Measurements from ENCODE around the gene AGO4.
A peak's percentile ranks its signal among the peaks of the same experiment; 100 is the strongest.

Gene AGO4

GRCh38 chr1:35836734-35837133 lies 28.9 kb downstream of the AGO4 start:
- H3K36me3 ChIP-seq (replicated peaks): peaks cover 6% of the 10 kb centered on the region
- H3K4me1 ChIP-seq: peaks cover 5% of the 10 kb centered on the region; the same call in 1 of the 2 replicates
- DNase-seq (ENCODE audit: low spot score in 2 of 2): no peak
- in situ Hi-C loops (cut with MboI; ENCODE audit: low sequenced_read_pairs): no loop called here
- H3K9me3 ChIP-seq: no peaks in the 10 kb centered on the region
- no peaks in the 10 kb centered on the region for H3K27me3 ChIP-seq (ENCODE audit: low read depth)
- no peak overlapping the region for H3K4me3 ChIP-seq

DNA sequence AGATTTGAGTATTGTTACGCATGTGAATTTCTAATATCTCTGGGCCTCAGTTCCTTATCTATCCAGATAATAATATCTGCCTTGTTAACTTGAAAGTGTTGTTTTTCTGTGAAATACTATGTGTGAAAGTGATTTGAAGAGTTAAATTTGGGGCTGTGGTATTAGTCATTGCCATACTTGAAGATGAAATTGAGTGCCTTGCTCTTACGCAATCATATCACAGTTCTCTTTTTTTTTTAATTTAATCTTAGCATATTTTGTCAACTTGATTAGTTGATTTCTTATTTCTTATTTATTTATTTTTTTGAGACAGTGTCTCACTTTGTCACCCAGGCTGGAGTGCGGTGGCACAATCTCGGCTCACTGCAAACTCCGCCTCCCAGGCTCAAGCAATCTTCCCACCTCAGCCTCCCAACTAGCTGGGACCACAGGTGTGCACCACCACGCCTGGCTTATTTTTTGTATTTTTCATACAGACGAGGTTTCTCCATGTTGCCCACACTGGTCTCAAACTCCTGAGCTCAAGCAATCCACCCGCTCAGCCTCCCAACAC lies 31.0 kb downstream of the AGO4 start:
- no peaks in the 10 kb centered on the region for H3K27me3 ChIP-seq (ENCODE audit: low read depth)
- DNase-seq (ENCODE audit: low spot score in 2 of 2): no peak
- in situ Hi-C loops (cut with MboI; ENCODE audit: low sequenced_read_pairs): no loop called here
- peaks cover 5% of the 10 kb centered on the region; the same call in 1 of the 2 replicates for H3K4me1 ChIP-seq
- no peak overlapping the region for H3K4me3 ChIP-seq
- peaks cover 6% of the 10 kb centered on the region for H3K36me3 ChIP-seq (replicated peaks)
- no peaks in the 10 kb centered on the region for H3K9me3 ChIP-seq

DNA sequence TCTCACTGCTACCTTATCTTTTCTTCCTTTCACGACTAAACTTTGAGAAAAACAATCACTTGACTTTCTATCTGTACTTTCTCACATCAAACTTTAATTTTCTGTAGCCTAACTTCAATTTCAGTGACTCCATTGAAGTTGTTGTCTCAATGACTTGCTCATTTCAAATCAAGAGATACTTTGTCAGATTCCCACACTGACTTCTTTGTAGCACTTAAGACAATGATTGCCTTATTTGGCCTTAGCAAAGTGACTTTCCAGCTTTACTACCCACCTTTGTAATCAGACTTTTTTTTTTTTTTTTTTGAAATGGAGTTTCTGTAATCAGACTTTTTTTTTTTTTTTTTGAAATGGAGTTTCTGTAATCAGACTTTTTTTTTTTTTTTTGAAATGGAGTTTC lies 37.0 kb downstream of the AGO4 start:
- no peak for DNase-seq (ENCODE audit: low spot score in 2 of 2)
- H3K36me3 ChIP-seq (replicated peaks): peaks cover 1% of the 10 kb centered on the region
- H3K4me1 ChIP-seq: no peaks in the 10 kb centered on the region
- H3K4me3 ChIP-seq: no peak overlapping the region
- no peaks in the 10 kb centered on the region for H3K27me3 ChIP-seq (ENCODE audit: low read depth)
- no peaks in the 10 kb centered on the region for H3K9me3 ChIP-seq
- in situ Hi-C loops (cut with MboI; ENCODE audit: low sequenced_read_pairs): no loop called here

DNA sequence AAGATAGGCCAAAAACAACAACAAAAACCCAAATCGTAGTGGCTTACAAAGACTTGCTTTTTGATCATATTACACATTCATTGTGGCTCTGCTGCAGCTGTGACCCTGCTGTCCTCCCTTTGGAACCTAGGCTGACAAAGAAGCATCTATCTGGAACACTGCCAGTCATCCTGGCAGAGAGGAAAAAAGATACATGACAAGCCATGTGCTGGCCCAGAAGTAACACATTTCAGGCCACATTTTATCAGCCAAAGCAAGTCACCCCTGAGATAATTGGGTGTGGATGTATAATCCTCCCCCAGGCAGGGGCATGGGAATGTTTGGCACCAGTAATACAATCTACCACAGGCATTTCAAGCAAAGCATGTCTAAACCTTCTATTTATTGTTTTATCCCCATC lies 38.0 kb downstream of the AGO4 start:
- Histone ChIP-seq H3K4me3 (no peak overlapping the region), H3K9me3 (no peaks in the 10 kb centered on the region), H3K4me1 (no peaks in the 10 kb centered on the region), H3K36me3 (replicated peaks) (peaks cover 6% of the 10 kb centered on the region), H3K27me3 (ENCODE audit: low read depth) (no peaks in the 10 kb centered on the region)
- DNase-seq (ENCODE audit: low spot score in 2 of 2): no peak
- in situ Hi-C loops (cut with MboI; ENCODE audit: low sequenced_read_pairs): no loop called here

GRCh38 chr1:35847935-35848565 lies 40.2 kb downstream of the AGO4 start:
- in situ Hi-C loops (cut with MboI; ENCODE audit: low sequenced_read_pairs): no loop called here
- H3K36me3 ChIP-seq (replicated peaks): peaks cover 9% of the 10 kb centered on the region
- no peaks in the 10 kb centered on the region for H3K4me1 ChIP-seq
- no peaks in the 10 kb centered on the region for H3K27me3 ChIP-seq (ENCODE audit: low read depth)
- H3K4me3 ChIP-seq: no peak overlapping the region
- H3K9me3 ChIP-seq: no peaks in the 10 kb centered on the region
- no peak for DNase-seq (ENCODE audit: low spot score in 2 of 2)

DNA sequence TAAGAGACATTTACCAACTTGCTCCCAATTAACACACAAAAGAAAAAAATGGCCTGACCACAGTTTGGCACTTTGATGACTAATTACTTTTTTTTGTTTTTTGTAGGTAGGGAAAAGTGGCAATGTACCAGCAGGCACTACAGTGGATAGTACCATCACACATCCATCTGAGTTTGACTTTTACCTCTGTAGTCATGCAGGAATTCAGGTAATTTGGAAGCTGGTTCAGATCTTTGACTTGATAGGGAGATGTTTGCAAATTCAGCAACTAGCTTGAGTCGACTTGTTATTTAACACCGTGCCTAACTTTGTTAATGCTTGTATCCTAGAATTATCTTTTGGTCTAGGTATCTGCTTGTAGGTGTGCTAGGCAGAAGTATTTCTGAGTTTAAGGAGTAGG lies 42.2 kb downstream of the AGO4 start:
- no peak overlapping the region for H3K4me3 ChIP-seq
- H3K4me1 ChIP-seq: no peaks in the 10 kb centered on the region
- H3K27me3 ChIP-seq (ENCODE audit: low read depth): no peaks in the 10 kb centered on the region
- no peak for DNase-seq (ENCODE audit: low spot score in 2 of 2)
- H3K36me3 ChIP-seq (replicated peaks): peaks cover 9% of the 10 kb centered on the region
- no peaks in the 10 kb centered on the region for H3K9me3 ChIP-seq
- in situ Hi-C loops (cut with MboI; ENCODE audit: low sequenced_read_pairs): no loop called here

DNA sequence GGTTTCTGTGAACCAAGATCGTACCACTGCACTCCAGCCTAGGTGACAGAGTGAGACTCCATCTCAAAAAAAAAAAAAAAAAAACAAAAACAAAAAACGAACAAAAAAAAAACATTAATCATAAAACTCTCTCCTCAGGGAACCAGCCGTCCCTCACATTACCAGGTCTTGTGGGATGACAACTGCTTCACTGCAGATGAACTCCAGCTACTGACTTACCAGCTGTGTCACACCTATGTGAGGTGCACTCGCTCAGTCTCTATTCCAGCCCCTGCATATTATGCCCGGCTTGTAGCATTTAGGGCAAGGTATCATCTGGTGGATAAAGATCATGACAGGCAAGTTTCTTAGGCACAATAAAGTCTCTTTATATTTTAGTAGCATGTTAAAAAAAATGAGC lies 42.9 kb downstream of the AGO4 start:
- DNase-seq (ENCODE audit: low spot score in 2 of 2): no peak
- Histone ChIP-seq H3K4me1 (no peaks in the 10 kb centered on the region), H3K4me3 (no peak overlapping the region), H3K9me3 (no peaks in the 10 kb centered on the region), H3K27me3 (ENCODE audit: low read depth) (no peaks in the 10 kb centered on the region), H3K36me3 (replicated peaks) (peaks cover 9% of the 10 kb centered on the region)
- in situ Hi-C loops (cut with MboI; ENCODE audit: low sequenced_read_pairs): no loop called here

DNA sequence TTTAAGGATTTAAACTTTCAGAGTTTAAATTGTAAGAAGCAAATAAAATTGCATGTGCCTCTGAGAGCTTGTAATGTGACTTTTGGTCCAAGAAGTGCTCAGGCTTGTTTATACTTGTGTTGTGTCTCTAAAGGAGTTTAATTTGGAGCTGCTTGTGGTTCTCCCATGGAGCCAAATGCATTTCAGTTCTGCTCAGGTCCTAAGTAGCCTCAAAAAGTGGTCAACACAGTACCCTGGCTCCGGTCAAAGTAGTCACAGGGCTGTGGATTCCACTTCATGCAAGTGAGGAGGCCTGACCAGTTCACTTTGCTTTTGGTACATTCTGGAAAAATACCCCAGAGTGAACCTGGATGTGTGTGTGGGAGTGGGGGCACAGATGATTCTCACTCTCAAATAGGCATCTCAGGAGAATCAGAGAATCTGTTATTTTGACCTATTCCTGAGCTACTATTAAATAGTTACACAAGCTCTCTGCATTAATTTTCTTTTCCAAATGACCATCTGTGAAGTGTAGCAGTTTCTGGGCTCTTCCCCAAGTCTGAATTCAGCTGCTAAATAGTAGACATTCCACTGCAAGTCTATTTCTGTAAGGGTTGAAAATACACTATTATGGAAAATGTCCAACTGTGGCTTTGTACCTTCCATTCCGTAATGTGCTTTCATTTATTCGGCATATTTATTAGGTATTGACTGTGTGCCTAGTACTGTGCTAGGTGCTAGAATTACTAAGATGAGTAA lies 43.5 kb downstream of the AGO4 start:
- no peak overlapping the region for H3K4me3 ChIP-seq
- peaks cover 9% of the 10 kb centered on the region for H3K36me3 ChIP-seq (replicated peaks)
- no peaks in the 10 kb centered on the region for H3K4me1 ChIP-seq
- H3K27me3 ChIP-seq (ENCODE audit: low read depth): no peaks in the 10 kb centered on the region
- in situ Hi-C loops (cut with MboI; ENCODE audit: low sequenced_read_pairs): no loop called here
- no peak for DNase-seq (ENCODE audit: low spot score in 2 of 2)
- no peaks in the 10 kb centered on the region for H3K9me3 ChIP-seq

GRCh38 chr1:35852241-35852640 lies 44.4 kb downstream of the AGO4 start:
- Histone ChIP-seq H3K4me3 (no peak overlapping the region), H3K27me3 (ENCODE audit: low read depth) (no peaks in the 10 kb centered on the region), H3K9me3 (no peaks in the 10 kb centered on the region), H3K36me3 (replicated peaks) (peaks cover 9% of the 10 kb centered on the region), H3K4me1 (no peaks in the 10 kb centered on the region)
- in situ Hi-C loops (cut with MboI; ENCODE audit: low sequenced_read_pairs): no loop called here
- DNase-seq (ENCODE audit: low spot score in 2 of 2): no peak

- DNase-seq (ENCODE audit: low spot score in 2 of 2): peak in 1 of 2 experiments; percentile 36
- H3K36me3 ChIP-seq (replicated peaks): peaks cover 5% of the 10 kb centered on the region
Observed at GRCh38 chr1:35854989-35855700, 47.3 kb downstream of the AGO4 start.

DNA sequence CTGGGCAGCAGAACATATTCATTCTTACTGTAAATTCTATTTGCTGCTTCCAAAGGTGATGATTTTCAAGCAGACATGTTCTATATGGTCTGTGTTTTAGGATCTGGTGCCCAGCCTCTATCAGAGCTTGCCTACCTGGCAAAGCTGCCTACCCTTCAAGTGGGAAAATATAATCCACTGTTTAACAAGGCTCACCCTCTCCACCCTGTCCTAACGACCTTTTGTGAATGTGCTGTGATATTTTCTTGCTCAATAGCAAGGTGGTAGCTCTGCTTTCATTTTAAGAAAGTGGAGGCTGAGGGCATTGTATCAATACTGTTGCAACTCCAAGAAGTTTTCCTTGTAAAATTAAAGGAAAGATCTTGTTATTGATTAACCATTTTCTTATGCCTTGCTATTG lies 49.1 kb downstream of the AGO4 start:
- no peaks in the 10 kb centered on the region for H3K4me1 ChIP-seq
- no peak for DNase-seq (ENCODE audit: low spot score in 2 of 2)
- no peaks in the 10 kb centered on the region for H3K36me3 ChIP-seq (replicated peaks)
- no peaks in the 10 kb centered on the region for H3K27me3 ChIP-seq (ENCODE audit: low read depth)
- in situ Hi-C loops (cut with MboI; ENCODE audit: low sequenced_read_pairs): no loop called here
- H3K9me3 ChIP-seq: no peaks in the 10 kb centered on the region
- H3K4me3 ChIP-seq: no peak overlapping the region

More at GRCh38 chr1:35854989-35855700, 47.3 kb downstream of the AGO4 start:
- Histone ChIP-seq H3K9me3 (no peaks in the 10 kb centered on the region), H3K4me3 (no peak overlapping the region), H3K27me3 (ENCODE audit: low read depth) (no peaks in the 10 kb centered on the region), H3K4me1 (no peaks in the 10 kb centered on the region)
- in situ Hi-C loops (cut with MboI; ENCODE audit: low sequenced_read_pairs): no loop called here

- Histone ChIP-seq H3K9me3 (no peaks in the 10 kb centered on the region), H3K4me1 (no peaks in the 10 kb centered on the region), H3K4me3 (no peak overlapping the region), H3K36me3 (replicated peaks) (no peaks in the 10 kb centered on the region), H3K27me3 (ENCODE audit: low read depth) (no peaks in the 10 kb centered on the region)
- in situ Hi-C loops (cut with MboI; ENCODE audit: low sequenced_read_pairs): no loop called here
- DNase-seq (ENCODE audit: low spot score in 2 of 2): no peak
Observed at GRCh38 chr1:35857830-35858229, 50.0 kb downstream of the AGO4 start.

DNA sequence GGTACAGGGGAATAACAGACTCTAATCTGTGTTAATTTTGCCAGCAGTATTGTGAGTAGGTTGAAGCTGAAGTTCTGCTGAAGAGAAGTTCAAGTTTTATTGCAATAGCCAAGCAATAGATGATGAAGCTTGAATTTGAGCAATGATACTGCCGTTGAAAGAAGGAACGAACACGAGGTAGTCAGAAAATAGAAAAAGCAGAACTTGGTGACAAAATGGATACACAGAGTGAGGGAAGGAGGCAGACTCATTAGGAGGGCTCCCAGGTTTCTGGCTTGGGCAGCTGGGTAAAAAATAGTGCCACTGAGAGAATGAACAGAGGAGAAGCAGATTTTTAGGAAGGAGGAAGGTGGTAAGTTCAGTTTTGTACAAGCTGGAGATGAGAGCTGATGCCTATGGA lies 52.9 kb downstream of the AGO4 start:
- Histone ChIP-seq H3K36me3 (replicated peaks) (no peaks in the 10 kb centered on the region), H3K9me3 (no peaks in the 10 kb centered on the region), H3K27me3 (ENCODE audit: low read depth) (no peaks in the 10 kb centered on the region), H3K4me3 (no peak overlapping the region), H3K4me1 (0 out of 2 replicates have a peak, but pooled peaks cover 2% of the 10 kb centered on the region)
- no peak for DNase-seq (ENCODE audit: low spot score in 2 of 2)
- in situ Hi-C loops (cut with MboI; ENCODE audit: low sequenced_read_pairs): no loop called here

DNA sequence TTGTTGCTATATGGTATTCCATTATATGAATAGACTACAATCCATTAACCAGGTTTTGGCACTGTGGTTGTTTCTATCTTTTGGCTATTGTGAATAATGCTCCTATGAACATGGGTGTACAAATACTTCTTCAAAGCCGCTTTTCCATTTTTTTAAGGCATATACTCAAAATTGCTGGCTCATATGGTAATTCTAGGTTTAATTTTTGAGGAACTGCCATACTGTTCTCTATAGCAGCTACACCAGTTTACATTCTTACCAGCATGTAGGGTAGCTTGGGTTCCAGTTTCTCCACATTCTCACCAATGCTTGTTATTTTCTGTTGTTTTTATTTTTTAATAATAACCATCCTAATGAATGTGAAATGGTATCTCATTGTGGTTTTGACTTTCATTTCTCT lies 55.3 kb downstream of the AGO4 start:
- H3K4me1 ChIP-seq: 0 out of 2 replicates have a peak, but pooled peaks cover 2% of the 10 kb centered on the region
- H3K36me3 ChIP-seq (replicated peaks): no peaks in the 10 kb centered on the region
- H3K27me3 ChIP-seq (ENCODE audit: low read depth): no peaks in the 10 kb centered on the region
- no peak overlapping the region for H3K4me3 ChIP-seq
- in situ Hi-C loops (cut with MboI; ENCODE audit: low sequenced_read_pairs): no loop called here
- H3K9me3 ChIP-seq: no peaks in the 10 kb centered on the region
- no peak for DNase-seq (ENCODE audit: low spot score in 2 of 2)
